ENCODE data around the gene RPL31.

The RPL31 gene

GRCh38 chr2:100972452-100972851 is 29.6 kb upstream of the RPL31 start:
- no peak overlapping the region for H3K4me3 ChIP-seq (replicated peaks in 1 of 2; ENCODE audit: low read depth in 2 of 2, low read length in 2 of 2)
- no peak for DNase-seq (ENCODE audit: low read depth in 2 of 2)
- TF ChIP-seq, protein P1, sequence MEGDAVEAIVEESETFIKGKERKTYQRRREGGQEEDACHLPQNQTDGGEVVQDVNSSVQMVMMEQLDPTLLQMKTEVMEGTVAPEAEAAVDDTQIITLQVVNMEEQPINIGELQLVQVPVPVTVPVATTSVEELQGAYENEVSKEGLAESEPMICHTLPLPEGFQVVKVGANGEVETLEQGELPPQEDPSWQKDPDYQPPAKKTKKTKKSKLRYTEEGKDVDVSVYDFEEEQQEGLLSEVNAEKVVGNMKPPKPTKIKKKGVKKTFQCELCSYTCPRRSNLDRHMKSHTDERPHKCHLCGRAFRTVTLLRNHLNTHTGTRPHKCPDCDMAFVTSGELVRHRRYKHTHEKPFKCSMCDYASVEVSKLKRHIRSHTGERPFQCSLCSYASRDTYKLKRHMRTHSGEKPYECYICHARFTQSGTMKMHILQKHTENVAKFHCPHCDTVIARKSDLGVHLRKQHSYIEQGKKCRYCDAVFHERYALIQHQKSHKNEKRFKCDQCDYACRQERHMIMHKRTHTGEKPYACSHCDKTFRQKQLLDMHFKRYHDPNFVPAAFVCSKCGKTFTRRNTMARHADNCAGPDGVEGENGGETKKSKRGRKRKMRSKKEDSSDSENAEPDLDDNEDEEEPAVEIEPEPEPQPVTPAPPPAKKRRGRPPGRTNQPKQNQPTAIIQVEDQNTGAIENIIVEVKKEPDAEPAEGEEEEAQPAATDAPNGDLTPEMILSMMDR (IDR thresholded peaks at IDR 0.05; ENCODE audit: low read depth, low read length): no peak

DNA sequence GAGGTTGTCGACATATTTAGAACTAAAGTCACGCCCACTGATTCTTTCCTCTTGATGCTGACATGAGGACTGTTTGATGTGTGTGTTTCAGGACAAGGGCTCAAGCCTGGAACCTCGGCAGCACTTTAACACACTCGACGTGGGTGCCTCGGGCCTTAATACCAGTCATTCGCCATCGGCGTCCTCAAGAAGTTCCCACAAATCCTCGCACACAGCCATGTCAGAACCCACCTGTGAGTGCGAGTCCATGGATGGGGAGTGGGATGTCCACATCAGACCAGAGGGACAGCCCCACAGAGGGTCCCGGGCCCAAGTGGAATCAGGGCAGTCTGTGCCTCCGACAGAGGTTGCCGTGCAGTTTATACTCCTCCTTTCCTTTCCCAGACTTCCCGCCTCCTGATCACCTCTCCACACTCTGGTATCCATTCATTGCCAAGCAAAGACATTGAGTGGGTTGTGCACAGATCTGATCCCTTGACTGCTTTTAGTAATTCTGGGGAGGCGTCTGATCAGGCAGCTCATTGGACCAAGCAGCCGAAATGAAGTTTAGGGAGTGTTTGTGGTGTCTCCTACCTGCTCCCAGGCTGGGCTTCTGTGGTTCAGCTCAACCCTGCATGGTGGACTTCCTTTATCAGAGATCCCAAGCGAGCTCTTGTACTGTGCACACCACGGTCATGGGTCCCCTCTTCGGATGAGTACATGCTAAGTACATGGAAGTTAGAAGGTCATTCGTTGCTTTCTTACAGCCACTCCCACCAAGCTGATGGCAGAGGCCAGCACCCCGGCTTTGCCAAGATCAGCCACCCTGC is 27.2 kb upstream of the RPL31 start:
- no peak for DNase-seq (ENCODE audit: low read depth in 2 of 2)
- TF ChIP-seq, protein P1 (IDR thresholded peaks at IDR 0.05; ENCODE audit: low read depth, low read length): no peak
- no peak overlapping the region for H3K4me3 ChIP-seq (replicated peaks in 1 of 2; ENCODE audit: low read depth in 2 of 2, low read length in 2 of 2)

- TF ChIP-seq, protein P1 (IDR thresholded peaks at IDR 0.05; ENCODE audit: low read depth, low read length): no peak
- DNase-seq (ENCODE audit: low read depth in 2 of 2): no peak
- no peak overlapping the region for H3K4me3 ChIP-seq (replicated peaks in 1 of 2; ENCODE audit: low read depth in 2 of 2, low read length in 2 of 2)
Observed at GRCh38 chr2:100975521-100975785, 26.6 kb upstream of the RPL31 start.

- H3K4me3 ChIP-seq (replicated peaks in 1 of 2; ENCODE audit: low read depth in 2 of 2, low read length in 2 of 2): no peak overlapping the region
- TF ChIP-seq, protein P1 (IDR thresholded peaks at IDR 0.05; ENCODE audit: low read depth, low read length): no peak
- no peak for DNase-seq (ENCODE audit: low read depth in 2 of 2)
Observed at GRCh38 chr2:100976061-100976460, 26.0 kb upstream of the RPL31 start.

DNA sequence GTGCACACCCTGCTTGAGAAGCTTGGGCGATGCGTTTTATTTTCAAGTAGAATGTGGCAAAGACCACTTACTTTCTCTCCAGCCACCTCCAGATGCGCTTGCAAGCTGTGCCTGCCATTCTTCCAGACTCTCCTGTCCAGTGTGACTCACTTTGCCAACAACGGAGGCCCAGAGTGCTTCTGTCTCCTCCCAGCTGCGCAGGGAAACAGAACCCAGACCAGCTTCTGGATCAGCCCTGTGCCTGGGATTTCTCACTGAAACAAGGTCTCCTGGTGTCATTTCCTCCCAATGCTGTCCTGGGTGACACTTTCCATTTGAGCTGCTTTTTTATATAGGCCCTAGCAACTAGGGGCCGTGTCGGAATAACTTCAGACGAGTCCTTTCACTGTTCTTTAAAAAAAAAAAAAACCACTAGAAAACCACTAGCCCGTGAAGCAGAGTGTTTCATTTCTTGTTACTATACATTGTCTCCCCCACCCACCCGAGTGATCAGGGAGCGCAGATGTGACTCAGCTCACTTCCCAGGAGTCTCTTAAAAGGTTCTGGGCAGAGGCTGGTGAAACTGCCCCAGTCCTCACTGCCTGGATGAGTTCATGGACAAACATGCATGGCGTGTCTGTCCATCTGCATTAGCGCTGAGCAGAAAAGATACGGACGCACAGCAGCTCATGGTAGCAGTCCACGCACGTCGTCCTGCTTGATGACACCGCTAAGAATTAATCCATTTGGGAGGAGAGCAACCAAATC is 25.3 kb upstream of the RPL31 start:
- no peak overlapping the region for H3K4me3 ChIP-seq (replicated peaks in 1 of 2; ENCODE audit: low read depth in 2 of 2, low read length in 2 of 2)
- peak in 1 of 2 donors; percentile 18 for DNase-seq (ENCODE audit: low read depth in 2 of 2)
- TF ChIP-seq, protein P1 (IDR thresholded peaks at IDR 0.05; ENCODE audit: low read depth, low read length): no peak

- no peak overlapping the region for H3K4me3 ChIP-seq (replicated peaks in 1 of 2; ENCODE audit: low read depth in 2 of 2, low read length in 2 of 2)
- DNase-seq (ENCODE audit: low read depth in 2 of 2): no peak
- TF ChIP-seq, protein P1 (IDR thresholded peaks at IDR 0.05; ENCODE audit: low read depth, low read length): no peak
Observed at GRCh38 chr2:100977511-100977910, 24.6 kb upstream of the RPL31 start.
